Left lung (tissue), 10 donors: ENCODE data around the gene ALDH4A1. TPM values are rescaled to one million over a fixed set of nuclear protein-coding genes. Genes with fewer than 3 reads are reported as not detected.
"Not testable (repeated sequence)": the region's sequence is repeated elsewhere in the genome, so short reads cannot be mapped to it uniquely, and the experiment has no call there.

ENCODE experiments used
- ATAC-seq: fragments of 200-7000 bp; cut with Tn5 transposase; one replicate; pipeline ENCODE4 v1.9.1; 2020; ENCODE audit warnings: moderate library complexity
- DNase-seq, 4 donors: peaks; one replicate each; pipeline ENCODE4 v3.0.0-alpha.2; 2013 to 2020
- H3K27ac ChIP-seq, 2 donors: fragments of 200-600 bp; sonication (generic) in 1 of 2; one replicate each; pipeline versions ENCODE4 v1.5.0 to v1.8.0; 2020 to 2021
- H3K27me3 ChIP-seq, 2 donors: fragments of 200-600 bp; sonication (generic) in 1 of 2; one replicate each; pipeline versions ENCODE4 v1.5.0 to v1.8.0; 2020 to 2021
- H3K36me3 ChIP-seq, 2 donors: fragments of 200-600 bp; sonication (generic) in 1 of 2; one replicate each; pipeline versions ENCODE4 v1.5.0 to v1.8.0; 2020 to 2021
- H3K4me1 ChIP-seq, 2 donors: fragments of 200-600 bp; one replicate each; pipeline ENCODE4 v1.8.0; 2021
- H3K4me3 ChIP-seq, 2 donors: fragments of 200-600 bp; sonication (generic) in 1 of 2; one replicate each; pipeline versions ENCODE4 v1.5.0 to v1.8.0; 2020 to 2021; ENCODE audit warnings: mild to moderate bottlenecking in 1 of 2
- H3K9me3 ChIP-seq, 2 donors: fragments of 200-600 bp; sonication (generic) in 1 of 2; one replicate each; pipeline versions ENCODE4 v1.5.0 to v1.8.0; 2020 to 2021
- intact Hi-C, 2 donors: fragments of 100-400 bp; cut with DNase I; formaldehyde crosslinking; loops; one replicate each; pipeline versions ENCODE4 v1.11.2 to v1.14.2; 2022
- polyA plus RNA-seq, 6 donors: library from polyadenylated mRNA; unstranded; fragments of 120-200 nt; gene quantifications; one replicate each; pipeline ENCODE4 v1.2.1, GENCODE V29; 2013; ENCODE audit not compliant: insufficient read length in 6 of 6
- total RNA-seq, 2 donors: library from RNA; stranded (reverse); fragmentation: NEBNext Ultra II Directional; extraction: Animal tissue kit (Norgen Biotek cat#: 25700); gene quantifications; one replicate each; pipeline ENCODE4 v1.2.1, GENCODE V29; 2021
- TF ChIP-seq, protein P1 (sequence below), 2 donors: fragments of 200-600 bp; sonication (generic) in 1 of 2; IDR thresholded peaks; one replicate each; pipeline versions ENCODE4 v1.5.0 to v1.8.0; 2021; ENCODE audit warnings: antibody characterized with exemption in 2 of 2
- donor health status: DM: no; HTN: yes; CAD: no.
- donor health status: DM: no; HTN: no; CAD: no.

Gene ALDH4A1
- total and polyA plus RNA-seq, 8 donors, result 11.3 to 21.1 (median 19.4) TPM

DNA sequence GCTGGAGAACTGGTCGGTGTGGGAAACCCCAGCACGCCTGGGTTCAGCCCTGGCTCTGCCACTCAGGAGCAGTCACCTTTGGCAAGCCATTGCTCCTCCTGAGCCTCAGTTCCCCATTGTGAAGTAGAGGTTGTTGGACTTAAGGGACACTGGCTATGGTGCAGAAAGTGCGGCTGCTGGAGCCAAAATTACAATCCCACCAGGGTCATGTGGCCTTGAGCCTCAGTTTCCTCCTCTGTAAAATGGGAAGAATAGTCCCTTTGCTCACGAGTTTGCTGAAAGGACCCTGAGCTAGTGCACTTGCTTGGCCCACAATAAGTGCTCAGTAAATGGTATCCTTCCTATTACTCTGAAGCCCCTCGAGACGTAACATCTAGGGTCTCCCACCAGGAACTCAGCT lies 28.3 kb downstream of the ALDH4A1 start:
- intact Hi-C loops, result no loop called here
- H3K4me1 ChIP-seq, result peaks cover 0 to 2% of the 10 kb centered on the region in 2 donors
- peaks cover 0 to 29% of the 10 kb centered on the region in 2 donors for H3K36me3 ChIP-seq
- TF ChIP-seq, protein P1, sequence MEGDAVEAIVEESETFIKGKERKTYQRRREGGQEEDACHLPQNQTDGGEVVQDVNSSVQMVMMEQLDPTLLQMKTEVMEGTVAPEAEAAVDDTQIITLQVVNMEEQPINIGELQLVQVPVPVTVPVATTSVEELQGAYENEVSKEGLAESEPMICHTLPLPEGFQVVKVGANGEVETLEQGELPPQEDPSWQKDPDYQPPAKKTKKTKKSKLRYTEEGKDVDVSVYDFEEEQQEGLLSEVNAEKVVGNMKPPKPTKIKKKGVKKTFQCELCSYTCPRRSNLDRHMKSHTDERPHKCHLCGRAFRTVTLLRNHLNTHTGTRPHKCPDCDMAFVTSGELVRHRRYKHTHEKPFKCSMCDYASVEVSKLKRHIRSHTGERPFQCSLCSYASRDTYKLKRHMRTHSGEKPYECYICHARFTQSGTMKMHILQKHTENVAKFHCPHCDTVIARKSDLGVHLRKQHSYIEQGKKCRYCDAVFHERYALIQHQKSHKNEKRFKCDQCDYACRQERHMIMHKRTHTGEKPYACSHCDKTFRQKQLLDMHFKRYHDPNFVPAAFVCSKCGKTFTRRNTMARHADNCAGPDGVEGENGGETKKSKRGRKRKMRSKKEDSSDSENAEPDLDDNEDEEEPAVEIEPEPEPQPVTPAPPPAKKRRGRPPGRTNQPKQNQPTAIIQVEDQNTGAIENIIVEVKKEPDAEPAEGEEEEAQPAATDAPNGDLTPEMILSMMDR (IDR thresholded peaks at IDR 0.05), result no peak
- H3K27ac ChIP-seq, result no peak overlapping the region
- ATAC-seq, result no peak
- H3K9me3 ChIP-seq, result no peaks in the 10 kb centered on the region
- no peak overlapping the region for H3K4me3 ChIP-seq
- H3K27me3 ChIP-seq, result no peaks in the 10 kb centered on the region
- DNase-seq, result no peak

GRCh38 chr1:18872071-18872611 lies 30.2 kb downstream of the ALDH4A1 start:
- TF ChIP-seq, protein P1 (IDR thresholded peaks at IDR 0.05), result no peak
- intact Hi-C loops, result no loop called here
- DNase-seq, result no peak
- Histone ChIP-seq H3K4me3 (no peak overlapping the region), H3K27me3 (peaks cover 0 to 4% of the 10 kb centered on the region in 2 donors), H3K27ac (no peak overlapping the region), H3K4me1 (peaks cover 0 to 2% of the 10 kb centered on the region in 2 donors), H3K9me3 (no peaks in the 10 kb centered on the region), H3K36me3 (peaks cover 0 to 28% of the 10 kb centered on the region in 2 donors)
- ATAC-seq, result no peak

DNA sequence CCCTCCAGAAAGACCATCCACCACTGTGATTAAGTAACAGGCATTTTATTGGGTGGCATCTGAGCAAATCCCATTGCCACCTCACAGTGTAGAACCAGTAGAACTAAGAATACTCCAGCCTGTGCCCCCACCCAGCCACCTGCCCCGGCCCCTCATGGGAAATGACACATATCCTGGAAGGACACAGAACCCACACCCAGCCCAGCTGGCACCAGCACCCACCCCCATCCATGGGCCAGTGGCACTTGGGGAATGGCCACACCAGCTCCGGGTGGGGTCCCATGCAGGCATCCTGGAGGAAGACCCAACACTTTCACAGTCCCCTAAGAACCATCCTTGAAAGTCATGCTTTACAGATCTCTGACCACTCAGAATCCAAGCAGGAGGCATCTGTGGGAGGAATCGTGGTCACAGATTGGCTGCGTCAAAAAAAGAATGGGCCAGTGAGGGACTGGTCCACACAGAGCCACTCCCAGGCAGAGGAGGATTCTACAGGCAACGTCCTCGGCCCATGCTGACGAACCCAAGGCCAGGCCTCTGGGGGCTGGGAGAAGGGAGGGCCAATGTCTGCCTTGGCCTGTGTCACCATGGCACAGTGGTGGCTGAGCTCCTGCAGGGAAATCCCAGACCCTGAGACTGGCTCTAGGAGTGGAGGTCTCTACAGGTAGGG lies 30.8 kb downstream of the ALDH4A1 start:
- intact Hi-C loops, result no loop called here
- no peak overlapping the region for H3K4me3 ChIP-seq
- H3K9me3 ChIP-seq, result no peaks in the 10 kb centered on the region
- H3K27me3 ChIP-seq, result peaks cover 0 to 4% of the 10 kb centered on the region in 2 donors
- no peak overlapping the region for H3K27ac ChIP-seq
- no peak for ATAC-seq
- H3K36me3 ChIP-seq, result peaks cover 0 to 23% of the 10 kb centered on the region in 2 donors
- TF ChIP-seq, protein P1 (IDR thresholded peaks at IDR 0.05), result no peak
- DNase-seq, result no peak
- peaks cover 0 to 2% of the 10 kb centered on the region in 2 donors for H3K4me1 ChIP-seq

GRCh38 chr1:18870957-18871356 lies 31.4 kb downstream of the ALDH4A1 start:
- no peak overlapping the region for H3K27ac ChIP-seq
- peaks cover 0 to 4% of the 10 kb centered on the region in 2 donors for H3K27me3 ChIP-seq
- DNase-seq (no peak), ATAC-seq (no peak)
- intact Hi-C loops, result no loop called here
- peaks cover 0 to 2% of the 10 kb centered on the region in 2 donors for H3K4me1 ChIP-seq
- H3K36me3 ChIP-seq, result peaks cover 0 to 23% of the 10 kb centered on the region in 2 donors
- no peaks in the 10 kb centered on the region for H3K9me3 ChIP-seq
- TF ChIP-seq, protein P1 (IDR thresholded peaks at IDR 0.05), result no peak
- H3K4me3 ChIP-seq, result no peak overlapping the region

DNA sequence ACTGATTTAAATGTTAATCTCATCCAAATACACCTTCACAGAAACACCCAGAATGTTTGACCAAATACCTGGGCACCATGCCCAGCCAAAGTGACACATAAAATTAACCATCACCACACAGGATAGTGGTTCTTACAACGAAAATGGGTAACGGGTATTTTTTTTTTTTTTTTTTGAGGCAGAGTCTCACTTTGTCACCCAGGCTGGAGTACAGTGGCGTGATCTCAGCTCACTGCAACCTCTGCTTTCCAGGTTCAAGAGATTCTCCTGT lies 31.8 kb downstream of the ALDH4A1 start:
- H3K4me3 ChIP-seq, H3K27ac ChIP-seq, DNase-seq, H3K4me1 ChIP-seq, ATAC-seq, H3K27me3 ChIP-seq, H3K9me3 ChIP-seq, intact Hi-C loops: not testable (repeated sequence)
- H3K36me3 ChIP-seq, result peaks cover 0 to 23% of the 10 kb centered on the region in 2 donors
